H9 (cell line): ENCODE results near the gene TCEAL1. TPM values are rescaled to one million over a fixed set of nuclear protein-coding genes. Genes with fewer than 3 reads are reported as not detected.

Experiments
- DNase-seq: peaks from one replicate; pipeline ENCODE4 v3.0.0-alpha.2; 2017
- H2AFZ ChIP-seq: one replicate; pipeline ENCODE4 v1.6.1; 2013; ENCODE audit warnings: mild to moderate bottlenecking, low read length, control low read depth, moderate library complexity
- H2AK5ac ChIP-seq: 2 replicates; pipeline ENCODE4 v1.6.1; 2013; ENCODE audit warnings: low read length, control low read depth, mixed read lengths; ENCODE audit not compliant: insufficient read length
- H2BK120ac ChIP-seq: one replicate; pipeline ENCODE4 v1.6.1; 2013; ENCODE audit warnings: low read depth, mild to moderate bottlenecking, low read length, control low read depth, inconsistent platforms; ENCODE audit not compliant: poor library complexity, severe bottlenecking
- H2BK12ac ChIP-seq: 2 replicates; pipeline ENCODE4 v1.6.1; 2013; ENCODE audit warnings: low read length, control low read depth, mixed read lengths, low read depth; ENCODE audit not compliant: insufficient read length
- H2BK15ac ChIP-seq: 2 replicates; pipeline ENCODE4 v1.6.1; 2013; ENCODE audit warnings: low read depth, low read length, control low read depth
- H2BK20ac ChIP-seq: one replicate; pipeline ENCODE4 v1.6.1; 2013; ENCODE audit warnings: low read depth, mild to moderate bottlenecking, low read length, control low read depth, inconsistent platforms; ENCODE audit not compliant: poor library complexity, severe bottlenecking
- H2BK5ac ChIP-seq: 2 replicates; pipeline ENCODE4 v1.6.1; 2013; ENCODE audit warnings: low read length, control low read depth, mixed read lengths; ENCODE audit not compliant: insufficient read length
- H3K14ac ChIP-seq: 2 replicates; pipeline ENCODE4 v1.6.1; 2013; ENCODE audit warnings: low read length, control low read depth; ENCODE audit not compliant: insufficient read depth
- H3K18ac ChIP-seq: 2 replicates; pipeline ENCODE4 v1.6.1; 2013; ENCODE audit warnings: low read depth, mild to moderate bottlenecking, mixed read lengths, low read length, control low read depth; ENCODE audit not compliant: insufficient read length
- H3K23ac ChIP-seq: 2 replicates; pipeline ENCODE4 v1.6.1; 2013; ENCODE audit warnings: low read length, control low read depth, mixed read lengths, low read depth; ENCODE audit not compliant: insufficient read length
- H3K23me2 ChIP-seq: 2 replicates; pipeline ENCODE4 v1.6.1; 2013; ENCODE audit warnings: low read depth, mild to moderate bottlenecking, mixed read lengths, low read length, control low read depth; ENCODE audit not compliant: insufficient read length, poor library complexity, severe bottlenecking
- H3K27ac ChIP-seq: 2 replicates; pipeline ENCODE4 v1.5.1; 2013; ENCODE audit warnings: low read length, control low read depth, mixed read lengths, low read depth; ENCODE audit not compliant: insufficient read length
- H3K27me3 ChIP-seq: 2 replicates; pipeline ENCODE4 v1.6.1; 2013; ENCODE audit warnings: low read length, control low read depth, inconsistent platforms; ENCODE audit not compliant: insufficient read depth
- H3K4ac ChIP-seq: 2 replicates; pipeline ENCODE4 v1.6.1; 2013; ENCODE audit warnings: low read depth, mild to moderate bottlenecking, control low read depth, inconsistent platforms, low read length, moderate library complexity
- H3K4me1 ChIP-seq: 2 replicates; pipeline ENCODE4 v1.6.1; 2013; ENCODE audit warnings: low read length, control low read depth, inconsistent platforms; ENCODE audit not compliant: insufficient read depth
- H3K4me2 ChIP-seq: 2 replicates; pipeline ENCODE4 v1.6.1; 2013; ENCODE audit warnings: low read length, control low read depth, mixed read lengths; ENCODE audit not compliant: insufficient read length, insufficient read depth
- H3K56ac ChIP-seq: 2 replicates; pipeline ENCODE4 v1.6.1; 2013; ENCODE audit warnings: low read depth, mild to moderate bottlenecking, mixed read lengths, low read length, control low read depth; ENCODE audit not compliant: insufficient read length
- H3K79me1 ChIP-seq: 2 replicates; pipeline ENCODE4 v1.6.1; 2013; ENCODE audit warnings: low read depth, mild to moderate bottlenecking, moderate library complexity, low read length, control low read depth, inconsistent platforms; ENCODE audit not compliant: insufficient read depth, poor library complexity, severe bottlenecking
- H3K79me2 ChIP-seq: 2 replicates; pipeline ENCODE4 v1.6.1; 2013; ENCODE audit warnings: low read length, control low read depth, inconsistent platforms; ENCODE audit not compliant: insufficient read depth
- H3K9ac ChIP-seq: 2 replicates; pipeline ENCODE4 v1.6.1; 2013; ENCODE audit warnings: low read length, control low read depth, mixed read lengths; ENCODE audit not compliant: insufficient read length; ENCODE audit errors: extremely low read depth
- H3K9me3 ChIP-seq: one replicate; pipeline ENCODE4 v1.6.1; 2013; ENCODE audit warnings: low read depth, low read length, inconsistent platforms; ENCODE audit not compliant: control insufficient read depth
- H3T11ph ChIP-seq: one replicate; pipeline ENCODE4 v1.6.1; 2013; ENCODE audit warnings: mild to moderate bottlenecking, low read length, control low read depth, inconsistent platforms
- H4K20me1 ChIP-seq: one replicate; pipeline ENCODE4 v1.6.1; 2013; ENCODE audit not compliant: control insufficient read depth, insufficient read length, insufficient read depth
- H4K5ac ChIP-seq: 2 replicates; pipeline ENCODE4 v1.6.1; 2013; ENCODE audit warnings: low read depth, mild to moderate bottlenecking, mixed read lengths, low read length, control low read depth; ENCODE audit not compliant: insufficient read length
- H4K8ac ChIP-seq: replicated peaks from 2 replicates; pipeline ENCODE4 v1.6.1; 2013; ENCODE audit warnings: low read length, control low read depth, mixed read lengths, low read depth; ENCODE audit not compliant: insufficient read length
- H4K91ac ChIP-seq: 2 replicates; pipeline ENCODE4 v1.6.1; 2013; ENCODE audit warnings: low read depth, mild to moderate bottlenecking, moderate library complexity, mixed read lengths, low read length, control low read depth; ENCODE audit not compliant: insufficient read length
- H3K27ac Mint-ChIP-seq, 3 experiments: 2 replicates in 2 of 3; 3 replicates in 1 of 3; pipeline ENCODE4 v1.8.0; 2020 to 2021; ENCODE audit warnings: mixed read lengths in 3 of 3, mild to moderate bottlenecking in 1 of 3, moderate library complexity in 1 of 3
- H3K27me3 Mint-ChIP-seq: 2 replicates; pipeline ENCODE4 v1.8.0; 2021; ENCODE audit warnings: low read depth, mild to moderate bottlenecking, moderate library complexity, mixed read lengths
- H3K36me3 Mint-ChIP-seq, 3 experiments: 2 replicates in 2 of 3; 3 replicates in 1 of 3; pipeline ENCODE4 v1.8.0; 2020 to 2021; ENCODE audit warnings: low read depth in 3 of 3, mixed read lengths in 3 of 3; ENCODE audit not compliant: insufficient read depth in 1 of 3
- H3K4me1 Mint-ChIP-seq, 2 experiments: 2 replicates each; pipeline ENCODE4 v1.8.0; 2020; ENCODE audit warnings: mixed read lengths in 2 of 2
- H3K4me3 Mint-ChIP-seq, 2 experiments: 2 replicates in 1 of 2; 3 replicates in 1 of 2; pipeline ENCODE4 v1.8.0; 2020 to 2021; ENCODE audit warnings: mild to moderate bottlenecking in 2 of 2, mixed read lengths in 2 of 2, moderate library complexity in 1 of 2
- H3K9me3 Mint-ChIP-seq, 2 experiments: 2 replicates in 1 of 2; 3 replicates in 1 of 2; pipeline ENCODE4 v1.8.0; 2020; ENCODE audit warnings: mild to moderate bottlenecking in 2 of 2, mixed read lengths in 2 of 2, moderate library complexity in 1 of 2
- WGBS: extraction: QIAGEN DNeasy Blood & Tissue Kit; methylation state at CpG from one replicate; pipeline ENCODE4 v1.1.7; 2013; ENCODE audit warnings: missing lambda C conversion rate, low lambda C conversion rate, mixed read lengths; ENCODE audit not compliant: insufficient read length; ENCODE audit errors: extremely low coverage; 5-methylcytosine and 5-hydroxymethylcytosine counted together
- total RNA-seq: library from RNA; stranded (reverse); gene quantifications from 2 replicates; pipeline ENCODE4 v1.2.1, GENCODE V29; 2021
- TF ChIP-seq, protein P1 (sequence below): fragments of 200-600 bp; sonication (generic); conservative IDR thresholded peaks from 3 replicates; pipeline ENCODE4 v1.8.0; 2021; ENCODE audit warnings: antibody characterized with exemption, mild to moderate bottlenecking

The TCEAL1 gene
- total RNA-seq, 1 experiment from 2014 or later = 3.0 TPM

DNA sequence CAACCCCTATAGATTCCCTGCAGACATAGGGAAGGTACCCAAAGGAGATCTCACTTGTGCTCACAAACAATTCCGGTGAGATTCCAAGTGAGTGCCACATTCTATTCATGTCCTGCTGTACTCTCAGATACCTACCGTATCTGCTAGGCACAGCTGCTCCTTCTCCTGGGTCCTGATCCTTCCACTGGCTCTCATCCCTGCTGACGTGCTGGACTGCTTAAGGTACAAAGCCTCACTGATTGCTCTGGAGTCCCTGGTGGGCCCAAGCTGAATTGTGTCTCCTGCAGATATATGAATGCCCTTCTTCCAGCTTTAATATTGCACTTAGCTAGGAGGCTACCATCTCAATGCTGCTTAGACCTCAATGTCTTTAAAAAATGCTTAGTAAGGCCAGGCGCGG lies 2.4 kb downstream of the TCEAL1 start:
- Histone ChIP-seq H2AFZ (no peak overlapping the region), H4K5ac (no peak overlapping the region), H4K91ac (no peak overlapping the region), H3K79me2 (no peaks in the 10 kb centered on the region), H3T11ph (no peak overlapping the region), H3K27ac (no peak overlapping the region), H2BK20ac (no peak overlapping the region), H3K9ac (no peak overlapping the region), H3K18ac (no peak overlapping the region), H3K27me3 (no peaks in the 10 kb centered on the region), H3K14ac (no peak overlapping the region), H3K79me1 (no peaks in the 10 kb centered on the region), H2BK5ac (no peak overlapping the region), H2AK5ac (no peak overlapping the region), H4K20me1 (no peaks in the 10 kb centered on the region), H3K9me3 (no peaks in the 10 kb centered on the region), H3K4ac (no peak overlapping the region), H4K8ac (no peak overlapping the region), H3K23me2 (peaks cover 4% of the 10 kb centered on the region), H3K56ac (no peak overlapping the region), H3K4me1 (no peaks in the 10 kb centered on the region), H2BK120ac (no peak overlapping the region), H2BK15ac (no peak overlapping the region), H2BK12ac (no peak overlapping the region), H3K23ac (no peak overlapping the region), H3K4me2 (no peak overlapping the region)
- Mint-ChIP-seq H3K36me3 (no peaks in the 10 kb centered on the region), H3K9me3 (peaks cover 0 to 24% of the 10 kb centered on the region in 2 experiments; a peak in 2 of 5 replicates), H3K27ac (no peak overlapping the region), H3K27me3 (no peaks in the 10 kb centered on the region), H3K4me1 (peaks cover 6 to 8% of the 10 kb centered on the region in 2 experiments; a peak in 3 of 4 replicates), H3K4me3 (no peak overlapping the region)
- no CpG with 5 or more reads among the region's 5 CpGs for WGBS
- TF ChIP-seq, protein P1, sequence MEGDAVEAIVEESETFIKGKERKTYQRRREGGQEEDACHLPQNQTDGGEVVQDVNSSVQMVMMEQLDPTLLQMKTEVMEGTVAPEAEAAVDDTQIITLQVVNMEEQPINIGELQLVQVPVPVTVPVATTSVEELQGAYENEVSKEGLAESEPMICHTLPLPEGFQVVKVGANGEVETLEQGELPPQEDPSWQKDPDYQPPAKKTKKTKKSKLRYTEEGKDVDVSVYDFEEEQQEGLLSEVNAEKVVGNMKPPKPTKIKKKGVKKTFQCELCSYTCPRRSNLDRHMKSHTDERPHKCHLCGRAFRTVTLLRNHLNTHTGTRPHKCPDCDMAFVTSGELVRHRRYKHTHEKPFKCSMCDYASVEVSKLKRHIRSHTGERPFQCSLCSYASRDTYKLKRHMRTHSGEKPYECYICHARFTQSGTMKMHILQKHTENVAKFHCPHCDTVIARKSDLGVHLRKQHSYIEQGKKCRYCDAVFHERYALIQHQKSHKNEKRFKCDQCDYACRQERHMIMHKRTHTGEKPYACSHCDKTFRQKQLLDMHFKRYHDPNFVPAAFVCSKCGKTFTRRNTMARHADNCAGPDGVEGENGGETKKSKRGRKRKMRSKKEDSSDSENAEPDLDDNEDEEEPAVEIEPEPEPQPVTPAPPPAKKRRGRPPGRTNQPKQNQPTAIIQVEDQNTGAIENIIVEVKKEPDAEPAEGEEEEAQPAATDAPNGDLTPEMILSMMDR = no peak
- no peak for DNase-seq
